Liver (tissue), 9 donors: Measurements from ENCODE around the gene FYCO1. TPM values are rescaled to one million over a fixed set of nuclear protein-coding genes. Genes with fewer than 3 reads are reported as not detected.
"Not testable (repeated sequence)": the region's sequence is repeated elsewhere in the genome, so short reads cannot be mapped to it uniquely, and the experiment has no call there.

ENCODE experiments used
- DNase-seq: peaks from one replicate; pipeline ENCODE4 v3.0.0-alpha.2; 2017; ENCODE audit warnings: low spot score
- H3K27ac ChIP-seq, 2 donors: one replicate each; pipeline ENCODE4 v1.7.0; 2013; ENCODE audit warnings: inconsistent platforms in 2 of 2, low read length in 2 of 2, control low read depth in 1 of 2, low read depth in 1 of 2, mild to moderate bottlenecking in 1 of 2
- H3K27me3 ChIP-seq, 4 donors: one replicate each; pipeline versions ENCODE4 v1.6.1 to v1.7.0; 2013; ENCODE audit warnings: low read length in 3 of 4, inconsistent platforms in 1 of 4, mild to moderate bottlenecking in 1 of 4, moderate library complexity in 1 of 4; ENCODE audit not compliant: control insufficient read depth in 4 of 4, insufficient read depth in 4 of 4
- H3K36me3 ChIP-seq, 4 donors: one replicate each; pipeline versions ENCODE4 v1.6.1 to v1.7.0; 2013; ENCODE audit warnings: low read length in 3 of 4, mild to moderate bottlenecking in 3 of 4, low read depth in 1 of 4, moderate library complexity in 1 of 4; ENCODE audit not compliant: control insufficient read depth in 4 of 4, insufficient read depth in 3 of 4
- H3K4me1 ChIP-seq, 4 donors: one replicate each; pipeline versions ENCODE4 v1.6.1 to v1.7.0; 2013; ENCODE audit warnings: low read length in 3 of 4, mild to moderate bottlenecking in 3 of 4, moderate library complexity in 1 of 4; ENCODE audit not compliant: control insufficient read depth in 4 of 4, insufficient read depth in 4 of 4
- H3K4me3 ChIP-seq, 3 donors: one replicate each; pipeline versions ENCODE4 v1.6.1 to v1.7.0; 2013; ENCODE audit warnings: low read length in 3 of 3, control low read depth in 1 of 3, low read depth in 1 of 3, mild to moderate bottlenecking in 1 of 3
- H3K9ac ChIP-seq, 2 donors: one replicate each; pipeline ENCODE4 v1.7.0; 2013; ENCODE audit warnings: low read length in 2 of 2, mild to moderate bottlenecking in 2 of 2, moderate library complexity in 2 of 2, control low read depth in 1 of 2, low read depth in 1 of 2
- H3K9me3 ChIP-seq, 4 donors: one replicate each; pipeline versions ENCODE4 v1.6.1 to v1.7.0; 2013; ENCODE audit warnings: low read length in 3 of 4; ENCODE audit not compliant: control insufficient read depth in 4 of 4
- EGR1 ChIP-seq, 2 donors: IDR thresholded peaks; 2 replicates each; pipeline ENCODE4 v1.6.1; 2016 to 2018; ENCODE audit warnings: antibody characterized with exemption in 2 of 2, low read depth in 2 of 2
- FOXA1 ChIP-seq: IDR thresholded peaks from 2 replicates; pipeline ENCODE4 v1.6.1; 2016; ENCODE audit warnings: antibody characterized with exemption
- GABPA ChIP-seq, 2 donors: IDR thresholded peaks in 1 of 2; conservative IDR thresholded peaks in 1 of 2; 2 replicates each; pipeline ENCODE4 v1.6.1; 2016; ENCODE audit warnings: antibody characterized with exemption in 2 of 2, mild to moderate bottlenecking in 1 of 2, moderate library complexity in 1 of 2
- HNF4A ChIP-seq, 2 donors: conservative IDR thresholded peaks; 2 replicates each; pipeline ENCODE4 v1.6.1; 2016; ENCODE audit warnings: antibody characterized with exemption in 2 of 2, mild to moderate bottlenecking in 2 of 2
- JUND ChIP-seq, 2 donors: IDR thresholded peaks; 2 replicates each; pipeline ENCODE4 v1.6.1; 2016; ENCODE audit warnings: antibody characterized with exemption in 2 of 2
- RAD21 ChIP-seq, 2 donors: IDR thresholded peaks; 2 replicates each; pipeline ENCODE4 v1.6.1; 2016; ENCODE audit warnings: antibody characterized with exemption in 2 of 2, mild to moderate bottlenecking in 2 of 2
- RXRA ChIP-seq, 2 donors: IDR thresholded peaks; 2 replicates each; pipeline ENCODE4 v1.6.1; 2017 to 2018; ENCODE audit warnings: antibody characterized with exemption in 2 of 2, mild to moderate bottlenecking in 1 of 2
- TAF1 ChIP-seq: conservative IDR thresholded peaks from 2 replicates; pipeline ENCODE4 v1.6.1; 2016; ENCODE audit warnings: antibody characterized with exemption, mild to moderate bottlenecking
- YY1 ChIP-seq: IDR thresholded peaks from 2 replicates; pipeline ENCODE4 v1.6.1; 2016; ENCODE audit warnings: antibody characterized with exemption, mild to moderate bottlenecking
- WGBS: extraction: QIAGEN DNeasy Blood & Tissue Kit; methylation state at CpG from one replicate; pipeline ENCODE4 v1.1.7; 2013; 5-methylcytosine and 5-hydroxymethylcytosine counted together
- polyA plus RNA-seq, 2 donors: library from polyadenylated mRNA; stranded (reverse) in 1 of 2; unstranded in 1 of 2; fragments of 200-250 nt in 1 of 2; fragments of >200 nt in 1 of 2; fragmentation: Nextera tagmentation in 1 of 2; extraction: Ambion mirVana in 1 of 2; gene quantifications; one replicate each; pipeline versions ENCODE4 v1.2.1 to v1.2.3, GENCODE V29; 2013 to 2015
- total RNA-seq, 2 donors: library from RNA; depleted of rRNA; stranded (reverse); fragments of >200 nt; gene quantifications; one replicate each; pipeline ENCODE4 v1.2.3, GENCODE V29; 2014
- TF ChIP-seq, protein P1 (sequence below): fragments of 150-350 bp; IDR thresholded peaks from 2 replicates; pipeline ENCODE4 v1.5.1; 2017; ENCODE audit warnings: improper control_type of control experiment, low read depth, low read length; ENCODE audit not compliant: missing input control
- TF ChIP-seq, protein P2 (sequence below): IDR thresholded peaks from 2 replicates; pipeline ENCODE4 v1.6.1; 2016; ENCODE audit warnings: antibody characterized with exemption
- TF ChIP-seq, protein P3 (sequence below): IDR thresholded peaks from 2 replicates; pipeline ENCODE4 v1.6.1; 2016; ENCODE audit warnings: antibody characterized with exemption
- donor health status: healthy.
- donor health status: healthy.
- donor health status: healthy.
- donor health status: healthy.
- donor health status: healthy.

The FYCO1 gene
- total and polyA plus RNA-seq, 4 donors = 3.0 to 17.1 (median 10.2) TPM

DNA sequence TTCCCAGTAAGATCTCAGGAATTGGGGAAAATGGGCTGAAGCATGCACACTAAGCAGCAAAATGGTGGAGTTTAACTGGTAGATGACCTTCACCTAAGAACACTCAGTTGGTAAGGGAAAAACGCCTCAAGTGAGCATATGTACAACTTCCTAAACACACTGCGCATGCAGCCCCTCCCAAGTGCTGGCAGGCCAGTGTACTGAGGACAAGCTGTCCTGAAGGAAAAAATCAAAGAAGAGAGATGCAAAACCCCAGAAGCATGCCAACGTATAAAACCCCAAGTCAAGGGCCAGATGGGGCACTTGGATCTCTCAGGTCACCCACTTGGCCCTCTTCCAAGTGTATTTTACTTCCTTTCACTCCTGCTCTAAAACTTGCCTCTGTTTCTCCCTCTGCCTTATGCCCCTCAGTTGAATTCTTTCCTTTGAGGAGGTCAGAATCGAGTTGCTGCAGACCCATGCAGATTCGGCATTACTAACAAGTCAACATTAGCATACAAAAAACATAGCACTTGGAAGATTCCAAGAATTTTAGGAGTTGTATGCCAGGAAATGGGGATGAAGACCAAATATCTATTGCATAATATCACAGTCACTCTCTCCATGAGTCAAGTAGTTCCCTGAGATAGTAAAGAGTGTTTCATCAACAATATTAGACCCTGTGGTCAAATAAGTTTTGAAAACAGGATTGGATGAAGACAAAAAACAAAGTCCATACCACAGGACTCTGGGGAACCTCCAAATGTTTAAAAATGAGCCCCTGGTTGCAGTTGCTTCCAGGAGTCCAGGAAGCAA, 10.8 kb upstream of the FYCO1 start:
- 65% methylated on average over 5 of the region's 5 CpGs for WGBS
- H3K9ac ChIP-seq = no peak overlapping the region
- no peaks in the 10 kb centered on the region for H3K4me1 ChIP-seq
- peak overlapping the region in 1 of 2 donors; percentile 38 for H3K27ac ChIP-seq
- DNase-seq = no peak
- no peaks in the 10 kb centered on the region for H3K27me3 ChIP-seq
- TF ChIP-seq HNF4A (conservative IDR thresholded peaks at IDR 0.05) = peak in 1 of 2 donors; percentile 44
- TF ChIP-seq, protein P1, sequence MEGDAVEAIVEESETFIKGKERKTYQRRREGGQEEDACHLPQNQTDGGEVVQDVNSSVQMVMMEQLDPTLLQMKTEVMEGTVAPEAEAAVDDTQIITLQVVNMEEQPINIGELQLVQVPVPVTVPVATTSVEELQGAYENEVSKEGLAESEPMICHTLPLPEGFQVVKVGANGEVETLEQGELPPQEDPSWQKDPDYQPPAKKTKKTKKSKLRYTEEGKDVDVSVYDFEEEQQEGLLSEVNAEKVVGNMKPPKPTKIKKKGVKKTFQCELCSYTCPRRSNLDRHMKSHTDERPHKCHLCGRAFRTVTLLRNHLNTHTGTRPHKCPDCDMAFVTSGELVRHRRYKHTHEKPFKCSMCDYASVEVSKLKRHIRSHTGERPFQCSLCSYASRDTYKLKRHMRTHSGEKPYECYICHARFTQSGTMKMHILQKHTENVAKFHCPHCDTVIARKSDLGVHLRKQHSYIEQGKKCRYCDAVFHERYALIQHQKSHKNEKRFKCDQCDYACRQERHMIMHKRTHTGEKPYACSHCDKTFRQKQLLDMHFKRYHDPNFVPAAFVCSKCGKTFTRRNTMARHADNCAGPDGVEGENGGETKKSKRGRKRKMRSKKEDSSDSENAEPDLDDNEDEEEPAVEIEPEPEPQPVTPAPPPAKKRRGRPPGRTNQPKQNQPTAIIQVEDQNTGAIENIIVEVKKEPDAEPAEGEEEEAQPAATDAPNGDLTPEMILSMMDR = no peak
- TF ChIP-seq EGR1 (IDR thresholded peaks at IDR 0.05; ENCODE audit: low read depth in 2 of 2) = peak in 1 of 2 donors; percentile 36
- no peak for TF ChIP-seq TAF1
- TF ChIP-seq JUND (IDR thresholded peaks at IDR 0.05) = peak; percentile 46 to 93
- TF ChIP-seq GABPA (IDR thresholded peaks at IDR 0.05 in 1 of 2, conservative IDR thresholded peaks at IDR 0.05 in 1 of 2) = no peak
- TF ChIP-seq, protein P2, sequence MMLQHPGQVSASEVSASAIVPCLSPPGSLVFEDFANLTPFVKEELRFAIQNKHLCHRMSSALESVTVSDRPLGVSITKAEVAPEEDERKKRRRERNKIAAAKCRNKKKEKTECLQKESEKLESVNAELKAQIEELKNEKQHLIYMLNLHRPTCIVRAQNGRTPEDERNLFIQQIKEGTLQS = peak; percentile 22
- peak in 1 of 2 donors; percentile 4 for TF ChIP-seq RAD21 (IDR thresholded peaks at IDR 0.05)
- TF ChIP-seq, protein P3, sequence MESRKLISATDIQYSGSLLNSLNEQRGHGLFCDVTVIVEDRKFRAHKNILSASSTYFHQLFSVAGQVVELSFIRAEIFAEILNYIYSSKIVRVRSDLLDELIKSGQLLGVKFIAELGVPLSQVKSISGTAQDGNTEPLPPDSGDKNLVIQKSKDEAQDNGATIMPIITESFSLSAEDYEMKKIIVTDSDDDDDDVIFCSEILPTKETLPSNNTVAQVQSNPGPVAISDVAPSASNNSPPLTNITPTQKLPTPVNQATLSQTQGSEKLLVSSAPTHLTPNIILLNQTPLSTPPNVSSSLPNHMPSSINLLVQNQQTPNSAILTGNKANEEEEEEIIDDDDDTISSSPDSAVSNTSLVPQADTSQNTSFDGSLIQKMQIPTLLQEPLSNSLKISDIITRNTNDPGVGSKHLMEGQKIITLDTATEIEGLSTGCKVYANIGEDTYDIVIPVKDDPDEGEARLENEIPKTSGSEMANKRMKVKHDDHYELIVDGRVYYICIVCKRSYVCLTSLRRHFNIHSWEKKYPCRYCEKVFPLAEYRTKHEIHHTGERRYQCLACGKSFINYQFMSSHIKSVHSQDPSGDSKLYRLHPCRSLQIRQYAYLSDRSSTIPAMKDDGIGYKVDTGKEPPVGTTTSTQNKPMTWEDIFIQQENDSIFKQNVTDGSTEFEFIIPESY = no peak
- peak in 1 of 2 donors; percentile 27 for TF ChIP-seq RXRA (IDR thresholded peaks at IDR 0.05)
- H3K36me3 ChIP-seq = no peaks in the 10 kb centered on the region
- H3K9me3 ChIP-seq = no peaks in the 10 kb centered on the region
- no peak overlapping the region for H3K4me3 ChIP-seq

DNA sequence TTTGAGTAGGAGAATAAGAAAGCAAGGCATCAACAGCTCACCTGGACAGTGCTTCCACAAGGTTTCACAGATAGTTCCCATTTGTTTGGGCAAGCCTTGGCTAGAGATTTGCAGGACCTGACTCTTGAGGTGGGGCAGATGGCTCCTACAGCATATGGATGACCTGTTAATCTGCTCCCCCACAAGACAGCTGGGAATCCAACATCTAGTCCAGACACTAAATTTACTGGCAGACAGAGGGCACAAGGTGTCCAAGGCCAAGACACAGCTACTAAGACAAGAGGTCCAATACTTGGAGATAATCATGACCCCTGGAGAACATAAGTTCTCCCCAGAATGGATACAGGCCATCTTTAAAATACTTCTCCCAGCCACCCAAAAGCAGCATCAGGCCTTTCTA, 8.1 kb upstream of the FYCO1 start:
- not testable (repeated sequence) for H3K27me3 ChIP-seq, H3K4me3 ChIP-seq, H3K27ac ChIP-seq, H3K4me1 ChIP-seq, DNase-seq, H3K9me3 ChIP-seq, H3K36me3 ChIP-seq, H3K9ac ChIP-seq

DNA sequence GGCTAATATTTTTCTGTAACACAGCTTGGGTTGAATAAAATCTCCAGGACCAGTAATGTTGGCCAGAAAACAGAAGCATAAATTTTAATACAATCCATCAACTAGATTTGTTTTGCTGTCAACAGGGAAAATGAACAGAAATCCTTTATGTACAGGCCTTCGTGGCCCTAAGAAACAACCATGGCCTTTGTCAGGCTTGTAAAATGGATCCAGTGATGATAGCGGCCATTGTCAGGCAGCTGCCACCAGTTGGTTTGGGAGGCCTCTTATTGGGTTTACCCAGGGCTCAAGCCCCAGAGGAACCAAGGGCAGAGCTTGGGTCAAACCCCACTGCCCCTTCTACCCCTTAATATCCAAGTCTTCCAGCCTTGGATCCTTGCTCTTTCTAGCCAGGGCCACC, 5.6 kb upstream of the FYCO1 start:
- WGBS = 89% methylated on average over 2 of the region's 2 CpGs
- no peak for DNase-seq
- peaks cover 0 to 2% (median 0%) of the 10 kb centered on the region in 4 donors for H3K4me1 ChIP-seq
- H3K36me3 ChIP-seq = no peaks in the 10 kb centered on the region
- H3K27ac ChIP-seq = no peak overlapping the region
- H3K27me3 ChIP-seq = no peaks in the 10 kb centered on the region
- no peaks in the 10 kb centered on the region for H3K9me3 ChIP-seq
- no peak overlapping the region for H3K9ac ChIP-seq
- TF ChIP-seq HNF4A (conservative IDR thresholded peaks at IDR 0.05) (no peak), TAF1 (no peak), RAD21 (IDR thresholded peaks at IDR 0.05) (no peak), YY1 (no peak), FOXA1 (no peak)
- no peak overlapping the region for H3K4me3 ChIP-seq
